Breast epithelium (tissue), 4 donors: Measurements from ENCODE around the gene HSH2D. TPM values are rescaled to one million over a fixed set of nuclear protein-coding genes. Genes with fewer than 3 reads are reported as not detected.

Source experiments
- DNase-seq, 2 donors: peaks; one replicate each; pipeline ENCODE4 v3.0.0-alpha.2; 2019; ENCODE audit warnings: low spot score in 2 of 2
- H3K27ac ChIP-seq, 2 donors: fragments of 200-600 bp; sonication (generic) in 1 of 2; one replicate each; pipeline ENCODE4 v1.5.1; 2016 to 2019; ENCODE audit warnings: mild to moderate bottlenecking in 1 of 2
- H3K27me3 ChIP-seq, 2 donors: fragments of 200-600 bp; sonication (generic) in 1 of 2; one replicate each; pipeline versions ENCODE4 v1.5.1 to v1.6.0; 2017 to 2019; ENCODE audit warnings: control low read depth in 1 of 2, mild to moderate bottlenecking in 1 of 2
- H3K36me3 ChIP-seq: fragments of 200-600 bp; one replicate; pipeline ENCODE4 v1.5.1; 2019
- H3K4me1 ChIP-seq, 2 donors: fragments of 200-600 bp; sonication (generic); one replicate each; pipeline ENCODE4 v1.5.1; 2016 to 2019; ENCODE audit warnings: control low read depth in 1 of 2
- H3K4me3 ChIP-seq, 3 donors: fragments of 200-600 bp; sonication (generic); 1 replicate in 2 of 3; 2 replicates in 1 of 3; pipeline ENCODE4 v1.5.1; 2016 to 2019; ENCODE audit warnings: mild to moderate bottlenecking in 3 of 3, moderate library complexity in 2 of 3
- H3K9me3 ChIP-seq, 2 donors: fragments of 200-600 bp; sonication (generic) in 1 of 2; one replicate each; pipeline ENCODE4 v1.5.1; 2016 to 2019; ENCODE audit warnings: control low read depth in 1 of 2
- POLR2A ChIP-seq: fragments of 450-650 bp; IDR thresholded peaks from one replicate; pipeline ENCODE4 v1.6.1; 2016; ENCODE audit warnings: antibody characterized with exemption, mild to moderate bottlenecking, moderate library complexity
- POLR2AphosphoS5 ChIP-seq, 3 donors: sonication (generic); formaldehyde crosslinking; IDR thresholded peaks; one replicate each; pipeline ENCODE4 v1.6.1; 2017; ENCODE audit warnings: antibody characterized with exemption in 3 of 3
- intact Hi-C: fragments of 100-400 bp; cut with DNase I; formaldehyde crosslinking; loops from one replicate; pipeline ENCODE4 v1.15.1; 2023; ENCODE audit warnings: low total_unique reads
- total RNA-seq, 3 donors: library from RNA; depleted of rRNA; stranded (reverse); fragments of >200 nt; gene quantifications; one replicate each; pipeline ENCODE4 v1.1.0, GENCODE V29; 2016
- TF ChIP-seq, protein P1 (sequence below), 3 donors: fragments of 450-650 bp; IDR thresholded peaks; one replicate each; pipeline ENCODE4 v1.5.1; 2016 to 2017; ENCODE audit warnings: antibody characterized with exemption in 3 of 3, mild to moderate bottlenecking in 3 of 3, moderate library complexity in 3 of 3

The HSH2D gene
- total RNA-seq, 3 donors from 2014 or later = 0.16 to 5.7 (median 5.6) TPM

DNA sequence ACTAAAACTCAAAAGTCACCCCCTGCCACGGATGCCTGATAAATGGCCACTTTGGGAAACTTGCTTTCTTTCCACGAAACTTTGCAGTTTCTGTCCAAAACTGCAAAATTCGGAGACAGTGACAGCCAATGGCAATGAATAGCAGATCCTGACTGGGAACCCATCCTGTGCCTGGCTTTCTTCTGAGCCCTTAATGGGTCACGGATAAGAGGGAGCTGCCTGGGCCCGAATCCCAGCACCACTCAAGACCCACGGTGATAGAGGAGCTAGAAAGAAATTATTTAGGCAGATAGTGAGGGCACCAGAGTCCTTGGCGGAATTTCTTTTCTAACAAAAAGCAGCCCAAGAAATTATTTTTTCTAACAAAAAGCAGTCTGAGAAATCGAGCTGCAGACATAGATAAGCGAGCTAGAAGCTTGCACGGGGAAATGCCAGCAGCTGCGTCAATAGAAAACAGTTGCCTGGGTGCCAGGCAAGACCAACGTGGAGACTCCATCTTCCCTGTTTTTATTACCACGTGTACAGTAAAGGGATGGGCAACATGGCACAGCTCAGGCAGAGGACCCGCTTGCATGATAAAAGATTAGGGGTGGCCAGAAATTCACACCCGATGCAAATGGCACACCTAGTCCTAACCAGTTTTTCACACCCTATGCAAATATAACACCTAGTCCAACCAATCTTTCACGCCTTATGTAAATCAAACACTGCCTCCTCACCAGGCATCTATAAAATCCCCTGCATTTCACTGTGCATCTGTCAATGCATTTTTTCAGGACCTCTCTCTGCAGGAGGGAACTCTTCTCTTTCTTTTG lies 7.1 kb upstream of the HSH2D start:
- H3K27ac ChIP-seq = no peak overlapping the region
- intact Hi-C loops = no loop called here
- TF ChIP-seq POLR2AphosphoS5 (IDR thresholded peaks at IDR 0.05) = no peak
- no peak for TF ChIP-seq POLR2A
- TF ChIP-seq, protein P1, sequence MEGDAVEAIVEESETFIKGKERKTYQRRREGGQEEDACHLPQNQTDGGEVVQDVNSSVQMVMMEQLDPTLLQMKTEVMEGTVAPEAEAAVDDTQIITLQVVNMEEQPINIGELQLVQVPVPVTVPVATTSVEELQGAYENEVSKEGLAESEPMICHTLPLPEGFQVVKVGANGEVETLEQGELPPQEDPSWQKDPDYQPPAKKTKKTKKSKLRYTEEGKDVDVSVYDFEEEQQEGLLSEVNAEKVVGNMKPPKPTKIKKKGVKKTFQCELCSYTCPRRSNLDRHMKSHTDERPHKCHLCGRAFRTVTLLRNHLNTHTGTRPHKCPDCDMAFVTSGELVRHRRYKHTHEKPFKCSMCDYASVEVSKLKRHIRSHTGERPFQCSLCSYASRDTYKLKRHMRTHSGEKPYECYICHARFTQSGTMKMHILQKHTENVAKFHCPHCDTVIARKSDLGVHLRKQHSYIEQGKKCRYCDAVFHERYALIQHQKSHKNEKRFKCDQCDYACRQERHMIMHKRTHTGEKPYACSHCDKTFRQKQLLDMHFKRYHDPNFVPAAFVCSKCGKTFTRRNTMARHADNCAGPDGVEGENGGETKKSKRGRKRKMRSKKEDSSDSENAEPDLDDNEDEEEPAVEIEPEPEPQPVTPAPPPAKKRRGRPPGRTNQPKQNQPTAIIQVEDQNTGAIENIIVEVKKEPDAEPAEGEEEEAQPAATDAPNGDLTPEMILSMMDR (IDR thresholded peaks at IDR 0.05) = no peak
- DNase-seq = no peak
- no peak overlapping the region for H3K4me3 ChIP-seq
- peaks cover 7% of the 10 kb centered on the region for H3K36me3 ChIP-seq
- no peaks in the 10 kb centered on the region for H3K9me3 ChIP-seq
- H3K27me3 ChIP-seq = no peaks in the 10 kb centered on the region
- H3K4me1 ChIP-seq = no peaks in the 10 kb centered on the region

DNA sequence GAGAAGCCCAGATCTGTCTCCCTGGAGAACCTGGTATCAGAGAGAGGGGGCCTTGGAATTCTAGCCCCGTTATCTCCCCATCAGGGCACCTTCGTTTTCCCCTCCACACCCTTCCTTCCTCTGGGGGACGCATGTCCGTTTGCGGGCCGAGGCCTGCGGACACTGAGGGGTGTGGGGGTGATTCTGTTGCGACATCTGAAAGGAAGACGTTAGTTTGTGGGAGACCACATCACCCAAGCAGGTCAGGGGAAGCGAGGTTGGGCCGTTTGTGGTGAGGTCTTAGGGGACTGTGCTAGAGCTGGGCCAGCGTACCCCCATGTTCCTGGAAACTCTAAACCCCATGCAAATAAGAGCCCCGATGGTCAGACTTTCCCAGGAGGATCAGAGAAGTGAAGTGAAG lies 3.7 kb upstream of the HSH2D start:
- H3K27ac ChIP-seq = no peak overlapping the region
- H3K4me1 ChIP-seq = no peaks in the 10 kb centered on the region
- no peaks in the 10 kb centered on the region for H3K9me3 ChIP-seq
- H3K27me3 ChIP-seq = no peaks in the 10 kb centered on the region
- H3K4me3 ChIP-seq = no peak overlapping the region
- no peak for TF ChIP-seq POLR2A
- TF ChIP-seq, protein P1 (IDR thresholded peaks at IDR 0.05) = no peak
- no peak for TF ChIP-seq POLR2AphosphoS5 (IDR thresholded peaks at IDR 0.05)
- no peak for DNase-seq
- intact Hi-C loops = no loop called here
- no peaks in the 10 kb centered on the region for H3K36me3 ChIP-seq

DNA sequence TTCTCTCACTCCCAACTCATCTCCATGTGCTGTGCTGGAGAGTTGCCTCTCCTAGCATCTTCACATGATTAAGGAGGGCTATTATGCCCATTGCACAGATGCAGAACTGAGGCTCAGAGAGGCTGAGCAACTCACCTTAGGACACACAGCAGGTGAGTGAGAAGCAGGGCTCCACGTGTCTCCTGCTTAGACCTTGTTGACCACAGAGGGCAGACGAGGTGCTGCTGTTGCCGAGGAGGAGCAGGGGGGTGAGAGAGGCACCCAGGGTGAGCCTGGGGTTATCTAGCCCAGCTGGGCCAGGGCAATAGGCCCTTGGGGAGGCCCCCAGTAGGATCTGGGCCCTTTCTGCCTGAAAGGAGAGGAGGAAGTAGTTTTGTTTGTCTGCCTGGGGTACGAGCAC lies 2.4 kb upstream of the HSH2D start:
- no peak for DNase-seq

DNA sequence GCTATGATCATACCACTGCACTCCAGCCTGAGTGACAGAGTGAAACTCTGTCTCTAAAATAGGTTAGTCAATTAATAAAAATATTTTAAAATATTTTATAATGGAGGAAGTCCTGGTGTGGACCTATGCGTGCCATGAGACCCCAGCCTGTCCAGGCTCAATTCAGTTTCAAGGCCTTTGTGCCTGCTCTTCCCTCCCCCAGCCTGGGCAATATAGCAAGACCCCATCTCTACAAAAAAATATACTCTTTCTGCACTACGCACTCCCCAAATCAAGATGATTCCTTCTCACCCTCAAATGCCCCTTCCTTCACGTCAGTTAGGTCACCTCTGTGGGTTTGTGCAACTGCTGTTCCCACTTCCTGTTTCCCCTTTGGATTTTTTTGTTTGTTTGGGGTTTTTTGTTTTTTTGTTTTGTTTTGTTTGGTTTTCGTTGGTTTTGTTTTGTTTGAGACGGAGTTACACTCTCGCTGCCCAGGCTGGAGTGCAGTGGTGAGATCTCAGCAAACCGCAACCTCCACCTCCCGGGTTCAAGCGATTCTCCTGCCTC lies 1.4 kb upstream of the HSH2D start:
- DNase-seq = no peak
- TF ChIP-seq POLR2A = no peak
- no peak for TF ChIP-seq POLR2AphosphoS5 (IDR thresholded peaks at IDR 0.05)
- TF ChIP-seq, protein P1 (IDR thresholded peaks at IDR 0.05) = no peak
- Histone ChIP-seq H3K27me3 (no peaks in the 10 kb centered on the region), H3K4me3 (no peak overlapping the region), H3K27ac (no peak overlapping the region), H3K4me1 (no peaks in the 10 kb centered on the region), H3K9me3 (no peaks in the 10 kb centered on the region), H3K36me3 (no peaks in the 10 kb centered on the region)
- intact Hi-C loops = no loop called here

More for the DNA sequence above, 2.4 kb upstream of the HSH2D start:
- intact Hi-C loops = no loop called here
- Histone ChIP-seq H3K4me1 (no peaks in the 10 kb centered on the region), H3K9me3 (no peaks in the 10 kb centered on the region), H3K27me3 (no peaks in the 10 kb centered on the region), H3K27ac (no peak overlapping the region), H3K4me3 (no peak overlapping the region), H3K36me3 (no peaks in the 10 kb centered on the region)
- TF ChIP-seq POLR2A (no peak), POLR2AphosphoS5 (IDR thresholded peaks at IDR 0.05) (no peak)
- TF ChIP-seq, protein P1 (IDR thresholded peaks at IDR 0.05) = no peak

DNA sequence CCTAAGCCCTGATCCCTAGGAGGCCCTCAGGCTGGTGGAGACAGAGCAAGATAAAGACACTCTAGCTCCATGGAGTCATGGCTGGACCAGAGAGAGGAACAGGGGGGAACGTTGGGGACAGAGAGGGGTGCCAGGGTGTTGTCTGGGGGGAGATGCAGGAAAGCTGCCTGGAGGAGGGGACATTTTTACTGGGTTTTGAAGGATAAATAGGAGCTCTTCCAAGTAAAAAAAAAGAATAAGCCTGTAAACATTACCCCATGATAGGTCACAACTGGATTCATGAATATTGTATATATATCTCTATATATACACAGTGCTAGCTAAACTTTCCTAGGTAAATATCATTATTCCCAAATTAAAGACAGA lies 714 bp downstream of the HSH2D start:
- intact Hi-C loops = no loop called here
- Histone ChIP-seq H3K4me3 (no peak overlapping the region), H3K36me3 (no peaks in the 10 kb centered on the region), H3K27me3 (no peaks in the 10 kb centered on the region), H3K4me1 (no peaks in the 10 kb centered on the region), H3K9me3 (no peaks in the 10 kb centered on the region), H3K27ac (no peak overlapping the region)
- TF ChIP-seq POLR2A (no peak), POLR2AphosphoS5 (IDR thresholded peaks at IDR 0.05) (no peak)
- TF ChIP-seq, protein P1 (IDR thresholded peaks at IDR 0.05) = no peak
- no peak for DNase-seq
